DMS 273 (cell line): ENCODE results near the gene TTK.
"Not testable (repeated sequence)": the region's sequence is repeated elsewhere in the genome, so short reads cannot be mapped to it uniquely, and the experiment has no call there.

Source experiments
- DNase-seq: peaks from one replicate; lab custom pipeline; 2025; ENCODE audit not compliant: unreplicated experiment; lab: John Stamatoyannopoulos, UW

TTK gene

GRCh38 chr6:80021131-80021530, 16.7 kb downstream of the TTK start:
- no peak for DNase-seq

DNA sequence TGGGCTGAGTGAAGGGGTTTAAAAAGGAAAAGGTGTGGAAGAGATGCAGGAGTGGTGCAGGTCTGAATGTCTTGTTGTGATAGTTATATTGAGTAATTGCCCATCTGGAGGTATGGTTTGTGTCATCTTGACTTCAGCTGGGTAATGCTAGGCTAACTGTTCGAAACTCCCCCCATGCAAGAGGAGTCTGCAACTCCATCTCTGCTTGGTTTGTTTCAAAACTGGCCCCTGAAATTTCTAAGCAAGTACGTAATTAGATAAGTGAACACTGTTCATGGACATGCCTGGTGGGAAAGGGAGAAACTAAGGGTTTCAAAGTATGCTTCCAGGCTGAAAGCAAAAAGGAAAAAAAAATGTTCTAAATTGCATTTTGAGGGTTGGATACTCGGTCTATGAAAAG, 17.1 kb downstream of the TTK start:
- no peak for DNase-seq

DNA sequence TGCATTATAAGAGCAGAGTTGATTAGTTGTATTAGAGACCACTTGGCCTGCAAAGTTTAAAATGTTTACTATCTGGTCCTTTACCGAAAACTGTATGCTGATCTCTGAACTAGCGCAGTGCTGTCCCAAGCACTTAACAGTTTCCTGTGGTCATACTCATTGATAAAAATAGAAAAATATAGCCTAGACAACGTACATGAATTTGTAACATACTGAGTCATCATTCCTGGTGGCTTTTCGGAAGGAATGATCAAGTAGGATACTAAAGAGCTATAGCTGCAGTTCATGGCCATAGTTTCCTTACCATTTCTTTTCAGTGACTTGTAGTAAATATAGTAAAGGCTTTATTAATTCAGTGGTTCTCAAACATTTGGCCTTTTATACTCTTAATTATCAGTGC, 18.4 kb downstream of the TTK start:
- DNase-seq, result no peak

DNA sequence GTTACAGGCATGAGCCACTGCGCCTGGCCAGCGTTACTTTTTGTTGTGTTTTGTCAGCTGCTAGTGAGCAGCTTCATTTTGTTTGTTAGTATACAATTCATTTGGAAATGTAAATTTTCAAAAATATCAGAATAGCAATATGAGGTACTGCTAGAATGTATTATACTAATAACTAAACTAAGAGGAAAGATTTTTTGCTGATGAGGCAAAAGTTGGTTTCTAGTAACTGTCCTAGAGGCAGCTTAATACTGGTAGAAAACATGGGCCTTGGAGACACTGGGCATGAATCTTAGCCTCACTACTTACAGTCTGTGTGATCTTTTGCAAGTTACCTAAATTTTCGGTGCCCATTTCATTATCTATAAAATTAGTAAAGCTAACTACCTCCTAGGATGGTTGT, 24.1 kb downstream of the TTK start:
- no peak for DNase-seq

- DNase-seq, result no peak
Observed at GRCh38 chr6:80029470-80029869, 25.0 kb downstream of the TTK start.

GRCh38 chr6:80048220-80048619, 43.8 kb downstream of the TTK start:
- not testable (repeated sequence) for DNase-seq

GRCh38 chr6:80060774-80061173, 56.3 kb downstream of the TTK start:
- DNase-seq, result no peak

DNA sequence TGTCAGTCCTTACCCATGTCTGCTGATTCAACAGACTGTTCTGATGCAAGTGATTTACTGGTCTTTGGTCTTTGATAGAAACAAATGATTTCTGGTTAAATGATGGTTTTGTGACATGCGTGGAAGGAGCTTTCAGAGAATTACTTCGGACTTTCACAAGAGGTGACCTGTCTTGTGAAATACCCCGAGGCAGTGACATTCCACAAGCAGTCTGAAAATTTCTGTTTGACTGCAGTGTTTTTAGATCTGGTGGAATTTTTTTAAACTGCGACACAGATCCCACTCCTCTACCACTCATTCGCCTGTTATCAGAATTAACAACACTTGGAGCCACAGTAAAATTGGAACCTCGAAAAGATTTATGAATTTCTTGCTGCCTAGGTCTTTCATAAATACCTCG, 63.7 kb downstream of the TTK start:
- not testable (repeated sequence) for DNase-seq

- DNase-seq, result not testable (repeated sequence)
Observed at GRCh38 chr6:80070431-80070830, 66.0 kb downstream of the TTK start.

DNA sequence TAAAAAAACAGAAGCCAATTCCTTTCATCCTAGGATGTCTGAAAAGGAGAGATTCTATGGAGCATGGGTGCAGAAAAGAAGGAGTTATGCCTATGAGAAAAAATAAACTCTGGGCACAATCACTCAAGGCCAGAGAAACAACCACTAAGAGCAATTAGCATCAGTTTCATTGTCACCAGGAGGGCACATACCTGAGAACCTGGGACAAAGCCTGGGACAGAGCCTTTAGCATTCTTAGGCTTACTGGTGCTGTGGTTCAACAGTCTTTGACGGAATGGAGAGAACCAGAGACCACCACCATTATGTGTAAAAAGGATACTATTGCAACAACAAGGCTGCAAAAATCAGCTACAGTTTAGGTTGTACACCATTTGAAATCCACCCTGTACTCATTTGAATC, 72.6 kb downstream of the TTK start:
- DNase-seq, result no peak

- DNase-seq, result no peak
Observed at GRCh38 chr6:80088637-80089036, 84.2 kb downstream of the TTK start.

- DNase-seq, result no peak
Observed at GRCh38 chr6:80091506-80091905, 87.1 kb downstream of the TTK start.
